Fibroblast of peridontal ligament (primary cell): ENCODE results near the gene CTDP1.

ENCODE experiments used
- DNase-seq: peaks from one replicate; pipeline ENCODE4 v3.0.0-alpha.2; 2010; ENCODE audit errors: extremely low read depth

CTDP1 gene

GRCh38 chr18:79795446-79795845 lies 115.8 kb downstream of the CTDP1 start:
- DNase-seq: no peak

GRCh38 chr18:79796016-79796415 lies 116.4 kb downstream of the CTDP1 start:
- no peak for DNase-seq

- peak; percentile 42 for DNase-seq
These were observed 117.2 kb downstream of the CTDP1 start for GRCh38 chr18:79796531-79797405.

GRCh38 chr18:79797518-79798345 lies 118.1 kb downstream of the CTDP1 start, which contains the start of gene KCNG2:
TSS of gene KCNG2 (plus strand) at chr18:79797938. CDS start at chr18:79863668, 65,730 bp downstream.
- DNase-seq: no peak

- no peak for DNase-seq
These were observed 118.9 kb downstream of the CTDP1 start for GRCh38 chr18:79798346-79798998.

- no peak for DNase-seq
These were observed 119.4 kb downstream of the CTDP1 start for GRCh38 chr18:79798999-79799370.

- DNase-seq: no peak
These were observed 120.2 kb downstream of the CTDP1 start for GRCh38 chr18:79799619-79800370.

GRCh38 chr18:79800371-79801180 lies 121.0 kb downstream of the CTDP1 start:
- DNase-seq: no peak

- DNase-seq: no peak
These were observed 121.6 kb downstream of the CTDP1 start for GRCh38 chr18:79801217-79801616.

- no peak for DNase-seq
These were observed 122.0 kb downstream of the CTDP1 start for GRCh38 chr18:79801641-79802040.

- DNase-seq: no peak
These were observed 122.7 kb downstream of the CTDP1 start for GRCh38 chr18:79802298-79802697.

GRCh38 chr18:79803611-79804051 lies 124.0 kb downstream of the CTDP1 start:
- DNase-seq: no peak
